Activated gamma-delta T cell treated with Interleukin-2 at 50 U/mL for 16 hours (primary cell): ENCODE measurements around the gene DCAF15.

Experiments
- DNase-seq: peaks from one replicate; pipeline ENCODE4 v3.0.0-alpha.2; 2020

DCAF15 gene

DNA sequence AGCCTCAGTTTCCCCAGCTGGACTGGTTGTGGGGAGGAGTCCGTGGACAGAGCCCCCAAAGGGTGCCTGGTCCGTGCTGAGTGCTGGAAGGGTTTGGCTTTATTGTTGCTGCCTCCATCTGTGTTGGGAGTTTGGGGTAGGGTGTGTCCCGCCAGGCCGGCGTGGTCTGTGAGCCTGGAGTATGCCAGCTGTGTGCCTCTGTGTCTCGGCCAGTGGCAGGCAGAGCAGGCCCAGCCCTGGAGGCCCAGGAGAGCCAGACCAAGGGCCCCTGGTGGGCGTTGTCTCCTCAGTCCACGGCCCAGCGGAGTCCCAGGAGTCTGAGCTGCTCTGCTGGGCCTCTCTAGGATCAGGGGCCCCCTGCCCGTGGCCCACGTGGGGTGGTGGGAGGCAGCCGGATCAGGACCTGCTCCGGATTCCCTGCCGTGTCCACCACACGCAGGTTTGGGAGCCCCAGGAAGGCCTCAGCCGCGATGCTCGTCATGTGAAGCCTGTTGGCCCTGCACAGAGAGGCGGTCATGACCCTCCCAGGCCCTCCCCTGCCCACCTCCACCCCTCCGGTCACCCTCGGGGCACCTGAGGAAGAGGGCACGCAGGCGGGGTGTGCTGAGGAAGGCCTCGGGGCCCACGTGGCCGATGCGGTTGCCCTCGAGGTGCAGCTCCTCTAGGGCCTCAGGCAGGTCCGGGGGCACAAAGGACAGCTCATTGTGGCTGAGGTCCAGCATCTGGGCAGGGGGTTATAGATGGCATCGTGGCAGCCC is 20.7 kb upstream of the DCAF15 start:
- DNase-seq = no peak

DNA sequence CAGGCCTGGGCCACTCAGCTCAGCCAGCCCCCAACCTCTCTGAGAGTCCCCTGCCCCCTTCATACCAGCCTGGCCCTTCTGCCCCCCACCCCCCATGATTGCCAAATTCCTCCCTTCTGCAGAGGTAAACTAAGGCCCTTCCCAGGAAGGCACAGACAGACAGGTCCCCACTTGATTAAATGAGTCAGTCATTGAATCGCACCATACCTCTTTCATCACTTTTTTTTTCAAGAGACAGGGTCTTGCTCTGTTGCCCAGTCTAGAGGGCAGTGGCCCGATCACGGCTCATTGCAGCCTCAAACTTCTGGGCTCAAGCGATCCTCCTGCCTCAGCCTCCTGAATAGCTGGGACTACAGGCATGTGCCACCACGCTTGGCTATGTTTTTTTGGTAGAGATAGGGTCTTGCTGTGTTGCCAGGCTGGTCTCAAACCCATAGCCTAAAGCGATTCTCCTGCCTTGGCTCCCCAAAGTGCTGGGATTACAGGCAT is 20.1 kb upstream of the DCAF15 start:
- DNase-seq = no peak

DNA sequence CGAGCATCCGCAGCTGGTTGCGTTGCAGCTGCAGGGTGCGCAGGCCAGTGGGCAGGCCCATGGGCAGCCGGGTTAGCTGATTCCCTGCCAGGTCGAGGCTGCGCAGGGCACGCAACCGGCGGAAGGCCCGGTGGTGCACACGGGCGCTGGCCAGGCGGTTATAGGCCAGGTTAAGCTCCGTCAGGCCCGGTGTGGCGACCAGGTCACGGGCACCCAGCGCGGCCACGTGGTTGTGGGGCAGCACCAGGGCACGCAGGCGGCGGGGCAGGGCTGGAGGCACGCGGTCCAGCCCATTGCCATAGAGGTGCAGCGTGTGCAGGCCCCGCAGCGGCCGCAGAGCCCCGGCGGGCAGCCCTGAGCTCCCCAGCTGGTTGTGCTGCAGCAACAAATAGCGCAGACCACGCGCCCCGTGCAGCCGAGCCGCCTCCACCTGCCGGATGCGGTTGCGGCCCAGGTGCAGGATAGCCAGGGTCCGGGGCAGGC is 19.4 kb upstream of the DCAF15 start:
- no peak for DNase-seq

DNA sequence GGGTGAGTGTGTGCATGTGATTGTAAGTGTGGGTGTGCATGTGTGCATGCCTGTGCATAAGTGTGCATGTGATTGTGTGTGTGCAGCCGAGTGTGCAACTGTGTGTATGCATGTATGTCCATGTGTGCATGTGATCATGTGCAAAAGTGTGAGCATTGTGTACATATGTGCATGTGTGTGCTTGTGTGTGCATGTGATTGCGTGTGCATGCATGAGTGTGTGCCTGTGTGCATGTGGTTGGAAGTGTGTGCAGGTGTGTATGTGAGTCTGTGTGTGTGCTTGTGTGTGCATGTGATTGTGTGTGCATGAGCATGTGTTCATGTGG is 17.6 kb upstream of the DCAF15 start:
- DNase-seq = no peak

DNA sequence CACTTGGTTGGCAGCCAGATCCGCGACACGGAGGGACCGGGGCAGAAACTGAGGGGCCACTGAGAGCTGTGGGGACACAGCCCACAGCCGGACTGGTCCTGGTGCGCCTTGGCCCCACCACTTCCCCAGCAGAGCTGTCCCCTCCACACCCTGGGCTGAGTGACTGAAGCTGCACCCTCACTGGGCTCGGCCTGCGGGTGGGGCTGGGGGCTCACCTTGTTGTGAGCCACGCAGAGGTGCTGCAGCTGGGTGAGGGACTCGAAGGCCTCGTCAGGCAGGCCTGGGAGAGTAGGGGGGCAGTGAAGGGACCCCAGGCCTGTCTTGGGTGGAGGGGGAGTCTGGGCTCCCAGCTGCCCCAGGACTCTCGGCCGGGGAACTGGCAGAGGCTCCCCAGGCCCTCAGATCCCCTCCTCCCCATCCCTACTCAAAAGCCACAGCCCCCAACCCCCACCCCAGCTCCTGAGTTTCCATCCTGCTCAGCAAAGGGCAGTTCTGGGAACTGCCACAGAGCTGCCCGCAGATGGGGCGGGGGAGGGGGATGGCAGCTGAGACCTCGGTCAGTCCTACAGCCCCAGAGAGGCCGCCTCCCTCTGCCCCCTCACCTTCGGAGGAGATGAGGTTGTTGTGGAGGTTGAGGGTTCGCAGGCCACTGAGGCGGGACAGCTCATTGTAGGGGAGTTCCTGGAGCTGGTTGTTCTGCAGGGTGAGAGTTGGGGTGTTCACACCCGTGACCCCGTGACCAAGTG is 16.4 kb upstream of the DCAF15 start:
- DNase-seq = no peak

DNA sequence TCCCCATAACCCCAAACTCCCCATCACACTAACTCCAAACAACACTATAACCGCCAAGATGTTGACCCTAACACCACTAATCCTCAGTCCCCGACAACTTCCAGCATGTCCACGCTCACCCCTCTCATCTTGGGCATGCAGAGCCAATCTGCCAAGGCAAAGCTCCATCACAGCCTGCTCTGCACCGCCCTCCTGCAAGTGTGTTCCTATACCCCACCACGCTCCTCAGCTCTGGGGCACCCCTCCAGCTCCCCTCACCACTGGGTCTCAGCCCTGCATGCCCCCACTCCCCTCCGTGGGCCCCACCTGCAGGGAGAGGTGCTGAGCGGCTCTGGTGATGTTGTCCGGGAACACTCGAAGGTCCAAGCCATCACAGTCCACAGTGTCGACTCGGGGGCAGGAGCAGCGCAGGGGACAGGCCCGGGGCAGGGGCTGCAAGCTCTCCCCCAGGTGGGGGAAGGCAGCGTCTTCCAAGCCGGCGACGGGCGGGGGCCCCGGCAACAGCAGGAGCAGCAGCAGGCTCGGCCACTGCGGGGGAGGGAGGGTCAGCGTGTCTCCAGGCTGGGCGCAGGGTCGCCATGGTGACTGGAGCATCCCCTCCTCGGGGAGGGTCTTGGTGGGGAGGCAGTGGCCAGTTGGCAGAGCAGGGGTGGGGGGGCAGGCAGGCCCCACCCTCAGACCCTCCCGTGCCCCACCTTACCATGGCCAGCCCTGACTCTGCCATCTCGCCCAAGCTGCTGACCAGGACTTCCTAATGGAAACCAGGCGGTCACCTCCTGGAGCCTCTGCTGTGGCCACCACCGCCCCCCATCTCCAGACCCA is 14.6 kb upstream of the DCAF15 start:
- no peak for DNase-seq

DNA sequence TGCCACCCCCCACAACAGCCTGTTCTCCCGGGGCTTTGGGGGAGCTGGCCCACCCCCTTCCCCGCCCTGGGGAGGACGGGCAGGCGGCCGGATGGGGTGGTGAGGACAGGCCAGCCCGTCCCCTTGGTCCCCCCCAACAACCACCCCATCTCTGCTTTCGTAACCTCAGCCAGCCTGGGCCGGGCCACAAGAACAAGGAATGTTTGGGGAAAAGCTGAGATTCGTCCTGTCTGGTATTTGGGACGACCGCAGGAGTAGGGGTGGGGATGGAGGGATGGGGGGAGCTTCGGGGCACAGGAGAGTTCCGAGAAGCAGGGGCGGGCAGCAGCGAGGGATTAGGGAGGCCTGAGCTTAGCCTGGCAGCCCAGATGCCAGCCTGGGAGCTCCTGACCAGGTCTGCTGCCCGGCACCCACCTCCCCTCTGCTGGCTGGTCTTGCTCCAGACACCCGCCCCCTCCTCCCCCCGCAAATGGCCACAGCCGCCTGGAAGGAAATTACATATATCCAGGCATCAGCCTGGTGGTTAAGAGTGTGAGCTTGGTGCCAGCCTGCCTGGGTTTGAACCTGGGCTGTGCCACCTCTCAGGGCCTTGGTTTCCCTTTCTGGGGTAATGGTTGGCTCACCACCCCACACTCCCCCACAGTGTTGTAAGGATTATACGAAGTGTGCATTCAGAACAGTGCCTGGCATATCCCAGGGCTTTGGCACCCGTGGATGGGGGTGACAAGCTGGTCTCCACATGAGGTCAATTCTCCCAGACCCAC is 13.8 kb upstream of the DCAF15 start, which contains the start of gene PODNL1:
PODNL1 (minus strand) TSS at position 117 of the 764 bp plus-strand sequence. CDS start 236 bp downstream, outside the sequence.
- no peak for DNase-seq

DNA sequence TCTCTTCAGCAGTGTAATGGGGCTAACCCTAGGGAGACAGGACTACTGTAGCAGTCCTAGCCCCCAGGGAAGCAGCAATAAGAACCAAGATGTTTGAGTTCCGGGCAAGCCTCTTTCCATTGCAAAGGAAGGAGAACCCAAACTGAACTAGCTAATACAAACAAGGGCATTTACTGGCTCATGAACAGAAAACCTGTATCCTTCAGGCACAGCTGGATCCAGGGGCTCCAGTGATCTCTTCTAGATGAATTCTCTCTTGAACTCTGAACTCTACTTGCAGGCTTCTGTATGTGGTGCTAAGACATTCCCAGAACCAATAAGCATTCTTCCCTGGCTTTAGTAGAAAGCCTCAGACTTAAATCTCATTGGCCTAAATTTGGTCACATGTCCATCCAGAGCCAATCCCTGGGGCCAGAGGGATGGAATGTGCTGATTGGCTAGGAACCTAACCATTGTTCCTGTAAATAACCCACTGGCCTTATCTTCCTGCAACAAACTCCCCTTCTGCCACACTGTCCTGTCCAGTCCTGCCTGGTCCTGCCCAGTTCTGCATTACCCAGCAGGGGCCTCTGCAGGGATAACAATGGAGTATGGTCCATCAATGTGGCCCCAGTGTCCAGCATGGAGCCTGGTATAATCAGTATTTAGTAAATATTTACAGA is 10.2 kb upstream of the DCAF15 start:
- DNase-seq = no peak

DNA sequence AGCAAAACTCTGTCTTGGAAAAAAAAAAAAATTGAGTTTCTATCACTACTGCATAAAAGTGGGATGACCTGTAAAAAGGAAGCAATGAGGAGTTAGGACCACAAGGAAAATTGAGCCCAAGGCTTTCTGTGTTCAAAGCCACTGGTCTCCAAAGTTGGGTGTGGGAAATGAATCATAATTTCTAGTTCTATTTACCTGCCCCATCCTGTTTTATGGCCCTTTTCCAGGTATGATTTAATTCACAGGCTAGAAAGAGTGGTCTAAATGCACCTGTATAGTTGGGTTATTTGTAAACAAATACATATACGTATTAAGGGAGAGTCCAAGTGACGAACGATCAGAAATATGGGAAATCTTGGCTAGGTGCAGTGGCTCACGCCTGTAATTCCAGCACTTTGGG is 5.9 kb upstream of the DCAF15 start:
- no peak for DNase-seq

DNA sequence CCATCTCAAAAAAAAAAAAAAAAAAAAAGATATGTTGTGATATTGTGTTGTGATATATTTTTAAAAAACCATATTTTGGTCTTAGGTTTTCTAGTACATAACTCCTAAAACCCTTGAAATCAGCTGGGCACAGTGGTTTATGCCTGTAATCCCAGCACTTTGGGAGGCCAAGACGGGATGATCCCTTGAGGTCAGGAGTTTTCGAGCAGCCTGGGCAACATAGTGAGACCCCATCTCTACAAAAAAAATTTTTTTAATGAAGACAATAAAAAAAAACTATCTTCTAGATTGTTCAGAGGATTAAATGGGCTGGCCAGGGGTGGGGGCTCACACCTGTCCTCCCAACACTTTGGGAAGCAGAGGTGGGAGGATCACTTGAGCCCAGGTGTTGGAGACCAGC is 1.3 kb upstream of the DCAF15 start:
- no peak for DNase-seq

DNA sequence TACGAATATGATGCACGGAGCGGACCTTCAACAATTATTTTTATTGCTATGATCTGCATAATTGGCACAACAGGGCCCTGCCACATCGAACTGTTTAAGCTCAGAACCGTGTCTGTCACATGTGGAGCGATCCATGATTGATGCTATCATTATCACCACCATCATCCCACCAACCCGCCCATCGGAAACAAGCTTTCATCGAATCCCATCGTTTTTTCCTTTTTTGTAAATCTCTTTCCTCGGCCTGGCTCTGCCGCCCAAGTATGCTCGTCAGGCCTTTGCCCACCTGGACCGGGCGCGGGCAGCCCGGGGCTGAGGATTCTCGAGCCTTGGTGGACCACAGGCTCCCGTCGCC is 533 bp upstream of the DCAF15 start:
- DNase-seq = no peak

DNA sequence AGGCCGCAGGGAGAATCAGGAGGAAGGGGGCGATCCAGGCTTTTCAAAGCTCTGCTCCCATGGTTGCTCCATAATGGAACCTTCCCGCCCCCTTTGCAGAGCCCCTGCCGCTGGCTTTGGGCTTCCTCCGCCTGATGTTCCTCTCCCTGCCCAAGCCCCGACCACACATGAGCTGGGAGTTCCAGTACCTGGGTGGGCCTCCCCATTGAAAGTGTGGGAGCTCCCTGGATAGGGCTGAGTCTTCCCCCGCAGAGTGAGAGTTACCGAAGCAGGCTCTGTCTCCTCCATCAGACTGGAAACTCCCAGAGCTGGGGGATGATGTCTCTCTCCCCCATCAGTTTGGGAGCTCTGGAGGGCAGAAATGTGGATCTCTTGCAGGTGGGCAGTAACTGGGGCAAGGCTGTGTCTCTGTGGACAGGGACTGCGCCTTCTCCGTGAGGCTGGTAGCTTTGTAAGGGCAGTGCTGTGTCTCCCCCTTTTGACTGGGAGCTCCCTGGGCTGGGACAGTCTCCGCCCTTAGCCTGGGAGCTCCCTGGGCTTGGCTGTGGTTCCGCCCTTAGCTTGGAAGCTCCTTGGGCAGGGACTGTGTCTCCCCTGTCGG is 722 bp downstream of the DCAF15 start:
- no peak for DNase-seq

DNA sequence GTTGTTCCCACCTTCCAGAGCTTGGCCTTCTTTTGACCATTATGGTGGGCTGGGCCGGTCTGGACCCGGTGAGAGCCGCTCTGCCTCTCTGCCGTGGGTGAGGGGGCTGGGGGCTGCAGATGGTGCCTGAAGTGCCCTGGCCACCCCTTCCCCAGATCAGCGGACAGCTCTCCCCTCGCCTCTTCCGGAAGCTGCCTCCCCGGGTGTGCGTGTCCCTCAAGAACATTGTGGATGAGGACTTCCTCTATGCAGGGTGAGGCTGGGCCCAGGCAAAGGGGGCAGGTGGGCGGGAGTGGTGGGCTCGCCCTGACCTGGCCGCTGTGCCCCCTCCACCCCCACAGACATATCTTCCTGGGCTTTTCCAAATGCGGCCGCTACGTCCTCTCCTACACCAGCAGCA is 1.9 kb downstream of the DCAF15 start:
- DNase-seq = no peak

DNA sequence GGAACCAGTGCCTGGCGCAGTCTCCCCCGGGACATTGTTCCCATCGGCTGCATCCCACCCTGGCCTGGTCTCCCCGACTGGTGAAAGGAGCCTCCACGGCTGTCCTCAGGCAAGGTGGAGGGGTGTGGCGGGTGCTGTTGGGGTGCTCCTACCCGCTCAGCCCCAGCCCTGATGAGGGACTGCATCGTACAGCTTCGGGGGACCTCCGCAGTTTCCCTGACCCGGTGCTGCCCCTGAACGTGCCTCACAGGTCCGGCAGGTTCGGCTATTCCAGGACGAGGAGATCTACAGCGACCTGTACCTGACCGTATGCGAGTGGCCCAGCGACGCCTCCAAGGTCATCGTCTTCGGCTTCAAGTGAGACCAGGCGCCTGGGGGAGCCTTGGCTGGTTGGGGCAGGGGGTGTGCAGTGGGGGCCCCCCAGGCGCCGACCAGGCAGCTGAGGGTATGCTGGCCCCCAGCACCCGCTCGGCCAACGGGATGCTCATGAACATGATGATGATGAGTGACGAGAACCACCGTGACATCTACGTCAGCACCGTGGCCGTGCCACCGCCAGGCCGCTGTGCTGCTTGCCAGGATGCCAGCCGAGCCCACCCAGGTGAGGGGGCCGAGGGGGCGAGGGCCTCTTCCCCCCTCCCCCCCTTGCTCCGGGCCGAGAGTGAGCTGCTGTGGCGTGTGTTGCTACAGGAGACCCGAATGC is 3.5 kb downstream of the DCAF15 start:
- DNase-seq = no peak

DNA sequence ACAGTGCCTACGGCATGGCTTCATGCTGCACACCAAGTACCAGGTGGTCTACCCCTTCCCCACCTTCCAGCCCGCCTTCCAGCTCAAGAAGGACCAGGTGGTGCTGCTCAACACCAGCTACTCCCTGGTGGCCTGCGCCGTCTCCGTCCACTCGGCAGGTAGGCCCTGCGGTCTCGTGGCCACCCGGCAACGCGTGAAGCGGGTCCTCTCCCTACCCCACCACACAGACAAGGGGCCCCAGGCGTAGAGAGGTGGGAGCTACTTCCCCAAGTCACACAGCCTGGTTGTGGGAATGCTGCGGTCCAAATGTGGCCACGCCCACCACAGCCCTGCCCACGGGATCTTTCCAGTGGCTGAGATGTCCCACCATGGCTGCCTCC is 4.0 kb downstream of the DCAF15 start:
- DNase-seq = no peak

DNA sequence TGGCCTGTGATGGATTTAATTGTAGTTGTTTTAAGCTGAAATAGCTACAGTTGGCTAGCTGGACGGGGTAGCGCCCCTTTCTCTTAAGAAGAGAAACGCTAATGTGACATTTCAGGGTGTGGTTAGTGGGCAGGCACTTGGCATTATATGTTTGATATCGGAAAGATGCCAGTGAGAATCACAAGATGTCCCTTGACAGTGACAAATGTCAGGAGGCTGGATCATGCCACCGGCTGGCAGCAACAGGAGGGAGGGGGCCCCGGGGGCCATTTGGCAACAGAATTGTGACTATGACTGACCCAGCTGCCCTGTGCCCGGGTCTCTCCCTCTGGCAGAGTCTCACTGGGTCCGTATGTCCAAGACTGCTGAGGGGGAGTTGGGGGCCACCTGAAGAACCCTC is 4.7 kb downstream of the DCAF15 start:
- no peak for DNase-seq

DNA sequence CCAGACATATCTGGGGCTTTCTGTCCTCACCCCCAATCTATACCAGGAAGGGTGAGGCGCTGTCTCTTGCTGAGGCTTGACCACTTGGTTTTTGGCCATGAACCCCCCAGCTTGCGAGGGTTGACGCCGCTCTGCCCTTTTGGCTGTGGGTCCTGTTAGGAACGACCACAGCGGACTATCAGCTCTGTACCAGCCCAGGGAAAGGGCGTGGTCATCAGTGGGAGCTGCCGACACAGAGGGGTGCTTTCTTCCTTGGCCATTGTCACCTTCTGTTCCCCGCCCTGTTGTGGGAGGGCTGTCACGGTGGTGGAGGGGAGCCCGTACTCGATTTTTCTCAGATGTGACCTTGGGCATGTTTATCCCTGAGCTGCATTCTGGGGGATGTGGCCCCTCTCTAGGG is 5.7 kb downstream of the DCAF15 start:
- no peak for DNase-seq

DNA sequence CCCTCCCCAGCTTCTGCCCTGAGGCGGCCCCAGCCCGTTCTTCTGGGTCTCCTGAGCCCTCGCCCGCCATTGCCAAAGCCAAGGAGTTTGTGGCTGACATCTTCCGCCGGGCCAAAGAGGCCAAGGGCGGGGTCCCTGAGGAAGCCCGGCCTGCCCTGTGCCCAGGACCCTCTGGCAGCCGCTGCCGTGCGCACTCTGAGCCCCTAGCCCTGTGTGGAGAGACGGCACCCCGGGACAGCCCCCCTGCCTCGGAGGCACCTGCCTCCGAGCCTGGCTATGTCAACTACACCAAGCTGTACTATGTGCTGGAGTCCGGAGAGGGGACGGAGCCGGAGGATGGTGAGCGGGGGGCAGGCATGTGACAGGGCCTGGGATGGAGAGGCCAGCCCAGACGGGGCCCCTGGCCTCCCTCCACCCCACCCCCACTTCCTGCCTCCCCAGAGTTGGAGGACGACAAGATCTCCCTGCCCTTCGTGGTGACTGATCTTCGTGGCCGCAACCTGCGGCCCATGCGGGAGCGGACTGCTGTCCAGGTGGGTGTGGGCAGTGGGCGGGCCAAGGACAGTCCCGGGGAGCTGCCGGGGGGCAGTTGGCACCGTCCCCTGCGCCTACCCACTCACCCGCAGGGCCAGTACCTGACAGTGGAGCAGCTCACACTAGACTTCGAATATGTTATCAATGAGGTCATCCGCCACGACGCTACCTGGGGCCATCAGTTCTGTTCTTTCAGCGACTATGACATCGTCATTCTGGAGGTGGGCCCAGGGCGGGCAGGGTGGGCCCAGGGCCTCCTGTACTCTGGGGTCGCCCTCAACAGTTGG is 7.0 kb downstream of the DCAF15 start:
- DNase-seq = no peak

DNA sequence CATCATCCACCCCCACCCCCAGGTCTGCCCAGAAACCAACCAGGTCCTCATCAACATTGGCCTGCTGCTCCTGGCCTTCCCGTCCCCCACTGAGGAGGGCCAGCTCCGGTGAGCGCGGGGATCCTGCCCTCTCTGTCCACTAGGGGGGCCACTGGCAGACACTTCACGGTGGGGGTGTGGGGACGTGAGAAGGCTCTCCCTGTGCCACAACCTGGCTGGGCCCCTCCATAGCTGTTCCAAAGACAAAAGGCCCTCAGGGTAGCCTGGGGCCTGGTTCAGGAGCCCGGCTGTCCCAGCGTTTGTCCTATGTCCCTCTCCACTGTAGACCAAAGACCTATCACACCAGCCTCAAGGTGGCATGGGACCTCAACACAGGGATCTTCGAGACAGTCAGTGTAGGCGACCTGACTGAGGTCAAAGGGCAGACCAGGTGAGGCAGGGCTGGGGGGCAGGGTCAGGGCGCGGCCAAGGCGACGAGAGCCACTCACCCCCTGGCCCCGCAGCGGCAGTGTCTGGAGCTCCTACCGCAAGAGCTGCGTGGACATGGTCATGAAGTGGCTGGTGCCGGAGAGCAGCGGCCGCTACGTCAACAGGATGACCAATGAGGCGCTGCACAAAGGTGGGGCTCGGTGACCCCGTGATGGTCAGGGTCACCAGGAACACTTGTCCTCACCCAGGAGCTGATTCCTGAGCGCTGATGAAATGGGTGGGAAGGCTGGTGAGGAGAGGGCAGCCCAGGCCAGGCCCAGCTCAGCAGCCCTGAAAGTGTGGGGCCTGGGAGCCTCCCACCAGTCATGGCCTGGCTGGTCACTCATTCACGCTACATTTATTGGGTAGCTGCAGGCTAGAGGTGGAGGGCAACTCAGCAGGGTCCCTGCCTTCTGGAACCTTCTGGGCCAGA is 7.9 kb downstream of the DCAF15 start:
- no peak for DNase-seq
